ENCODE data around the gene RAPH1. TPM values are rescaled to one million over a fixed set of nuclear protein-coding genes. Genes with fewer than 3 reads are reported as not detected.
A peak's percentile ranks its signal among the peaks of the same experiment; 100 is the strongest.

Gene RAPH1
- total and polyA plus RNA-seq, 2 experiments from 2014 or later: 12.9 to 22.1 TPM

DNA sequence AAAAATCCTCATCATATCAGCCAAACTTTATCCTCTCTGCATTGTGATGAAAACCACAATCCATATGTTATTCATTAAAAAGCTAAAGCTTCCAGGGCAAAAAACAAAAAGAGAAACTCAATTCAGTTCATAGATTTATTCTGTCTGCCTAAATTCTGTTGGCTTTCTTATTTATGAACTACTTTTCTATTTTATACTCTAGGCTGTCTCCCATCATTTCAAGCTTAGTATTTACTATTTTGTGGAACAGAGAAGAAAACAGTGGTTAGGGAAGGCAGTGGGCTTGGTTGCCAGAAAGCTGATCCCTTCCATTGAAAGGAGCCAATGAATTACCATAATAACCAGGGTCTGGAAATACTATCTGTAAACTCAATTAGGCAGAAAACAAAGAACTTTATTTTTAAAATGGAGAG lies 71.8 kb downstream of the RAPH1 start:
- Histone ChIP-seq H2AFZ (no peak overlapping the region), H3K4me3 (no peak overlapping the region), H3K79me2 (no peaks in the 10 kb centered on the region), H3K27me3 (no peaks in the 10 kb centered on the region), H3K4me1 (ENCODE audit: insufficient read depth) (no peaks in the 10 kb centered on the region), H3K4me2 (no peak overlapping the region), H3K9me2 (replicated peaks; ENCODE audit: insufficient read depth) (no peaks in the 10 kb centered on the region), H3K27ac (peak overlapping the region; percentile 26), H3K9me3 (ENCODE audit: low read depth) (no peaks in the 10 kb centered on the region), H4K20me1 (ENCODE audit: insufficient read depth, poor library complexity, severe bottlenecking) (no peaks in the 10 kb centered on the region), H3K36me3 (replicated peaks; ENCODE audit: insufficient read depth, low read depth) (no peaks in the 10 kb centered on the region)
- DNase-seq (ENCODE audit: low spot score): no peak
- TF ChIP-seq EZH2 (IDR thresholded peaks at IDR 0.05; ENCODE audit: borderline replicate concordance) (no peak), EZH2phosphoT487 (IDR thresholded peaks at IDR 0.05; ENCODE audit: low read depth, severe bottlenecking, unreplicated experiment) (no peak)
- TF ChIP-seq, protein P1, sequence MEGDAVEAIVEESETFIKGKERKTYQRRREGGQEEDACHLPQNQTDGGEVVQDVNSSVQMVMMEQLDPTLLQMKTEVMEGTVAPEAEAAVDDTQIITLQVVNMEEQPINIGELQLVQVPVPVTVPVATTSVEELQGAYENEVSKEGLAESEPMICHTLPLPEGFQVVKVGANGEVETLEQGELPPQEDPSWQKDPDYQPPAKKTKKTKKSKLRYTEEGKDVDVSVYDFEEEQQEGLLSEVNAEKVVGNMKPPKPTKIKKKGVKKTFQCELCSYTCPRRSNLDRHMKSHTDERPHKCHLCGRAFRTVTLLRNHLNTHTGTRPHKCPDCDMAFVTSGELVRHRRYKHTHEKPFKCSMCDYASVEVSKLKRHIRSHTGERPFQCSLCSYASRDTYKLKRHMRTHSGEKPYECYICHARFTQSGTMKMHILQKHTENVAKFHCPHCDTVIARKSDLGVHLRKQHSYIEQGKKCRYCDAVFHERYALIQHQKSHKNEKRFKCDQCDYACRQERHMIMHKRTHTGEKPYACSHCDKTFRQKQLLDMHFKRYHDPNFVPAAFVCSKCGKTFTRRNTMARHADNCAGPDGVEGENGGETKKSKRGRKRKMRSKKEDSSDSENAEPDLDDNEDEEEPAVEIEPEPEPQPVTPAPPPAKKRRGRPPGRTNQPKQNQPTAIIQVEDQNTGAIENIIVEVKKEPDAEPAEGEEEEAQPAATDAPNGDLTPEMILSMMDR (IDR thresholded peaks at IDR 0.05; ENCODE audit: poor library complexity): no peak

DNA sequence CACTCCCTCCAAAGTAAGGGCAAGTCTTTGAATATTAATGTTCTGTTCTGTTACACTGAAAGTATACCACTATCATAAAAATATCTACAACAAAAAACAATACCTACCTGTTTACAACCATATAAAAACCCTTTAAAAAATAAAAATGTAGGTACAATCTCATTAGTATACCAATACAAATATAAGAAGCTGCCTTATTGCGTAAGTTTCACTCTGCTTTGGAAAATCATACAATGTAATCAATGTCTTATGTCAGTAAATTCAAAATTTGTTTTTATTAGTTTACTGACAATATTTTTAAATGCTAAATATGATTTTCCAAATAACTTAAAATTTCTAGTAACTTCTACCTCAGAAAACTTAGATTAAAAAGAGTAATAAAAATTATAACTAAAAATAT lies 72.8 kb downstream of the RAPH1 start:
- H3K4me3 ChIP-seq: no peak overlapping the region
- H3K27me3 ChIP-seq: no peaks in the 10 kb centered on the region
- no peak overlapping the region for H3K4me2 ChIP-seq
- DNase-seq (ENCODE audit: low spot score): no peak
- no peaks in the 10 kb centered on the region for H3K9me3 ChIP-seq (ENCODE audit: low read depth)
- no peak for TF ChIP-seq EZH2phosphoT487 (IDR thresholded peaks at IDR 0.05; ENCODE audit: low read depth, severe bottlenecking, unreplicated experiment)
- TF ChIP-seq, protein P1 (IDR thresholded peaks at IDR 0.05; ENCODE audit: poor library complexity): no peak
- no peak for TF ChIP-seq EZH2 (IDR thresholded peaks at IDR 0.05; ENCODE audit: borderline replicate concordance)
- H3K27ac ChIP-seq: no peak overlapping the region
- H2AFZ ChIP-seq: no peak overlapping the region
- H3K4me1 ChIP-seq (ENCODE audit: insufficient read depth): no peaks in the 10 kb centered on the region
- no peaks in the 10 kb centered on the region for H3K36me3 ChIP-seq (replicated peaks; ENCODE audit: insufficient read depth, low read depth)
- no peaks in the 10 kb centered on the region for H3K79me2 ChIP-seq
- H3K9me2 ChIP-seq (replicated peaks; ENCODE audit: insufficient read depth): no peaks in the 10 kb centered on the region
- no peaks in the 10 kb centered on the region for H4K20me1 ChIP-seq (ENCODE audit: insufficient read depth, poor library complexity, severe bottlenecking)
- WGBS (ENCODE audit: low lambda C conversion rate, missing lambda C conversion rate): 92% methylated on average over 1 of the region's 1 CpG

DNA sequence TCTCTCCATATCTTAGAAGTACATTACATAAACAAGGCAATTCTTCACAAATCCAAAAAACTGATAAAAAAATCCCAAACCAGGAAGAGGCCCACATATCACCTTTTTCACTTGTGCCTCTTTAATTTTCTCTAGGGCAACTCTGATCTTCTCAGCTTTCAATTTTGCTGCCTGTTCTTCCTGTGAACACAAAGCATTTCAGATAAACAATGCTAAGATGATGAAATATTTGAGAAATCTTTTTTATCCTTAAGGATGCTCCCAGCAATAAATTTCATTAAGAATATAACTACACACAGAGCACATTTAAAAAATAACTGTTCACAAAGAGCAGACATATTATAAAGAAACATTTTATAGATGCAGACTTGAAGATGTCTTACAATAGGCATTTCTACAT lies 73.4 kb downstream of the RAPH1 start:
- no peaks in the 10 kb centered on the region for H3K27me3 ChIP-seq
- no peaks in the 10 kb centered on the region for H3K79me2 ChIP-seq
- H3K4me3 ChIP-seq: no peak overlapping the region
- DNase-seq (ENCODE audit: low spot score): no peak
- H3K9me3 ChIP-seq (ENCODE audit: low read depth): no peaks in the 10 kb centered on the region
- no peak overlapping the region for H2AFZ ChIP-seq
- TF ChIP-seq EZH2 (IDR thresholded peaks at IDR 0.05; ENCODE audit: borderline replicate concordance): no peak
- TF ChIP-seq EZH2phosphoT487 (IDR thresholded peaks at IDR 0.05; ENCODE audit: low read depth, severe bottlenecking, unreplicated experiment): no peak
- TF ChIP-seq, protein P1 (IDR thresholded peaks at IDR 0.05; ENCODE audit: poor library complexity): no peak
- no peak overlapping the region for H3K27ac ChIP-seq
- H3K4me2 ChIP-seq: no peak overlapping the region
- H3K36me3 ChIP-seq (replicated peaks; ENCODE audit: insufficient read depth, low read depth): no peaks in the 10 kb centered on the region
- no peaks in the 10 kb centered on the region for H4K20me1 ChIP-seq (ENCODE audit: insufficient read depth, poor library complexity, severe bottlenecking)
- no peaks in the 10 kb centered on the region for H3K4me1 ChIP-seq (ENCODE audit: insufficient read depth)
- no peaks in the 10 kb centered on the region for H3K9me2 ChIP-seq (replicated peaks; ENCODE audit: insufficient read depth)

DNA sequence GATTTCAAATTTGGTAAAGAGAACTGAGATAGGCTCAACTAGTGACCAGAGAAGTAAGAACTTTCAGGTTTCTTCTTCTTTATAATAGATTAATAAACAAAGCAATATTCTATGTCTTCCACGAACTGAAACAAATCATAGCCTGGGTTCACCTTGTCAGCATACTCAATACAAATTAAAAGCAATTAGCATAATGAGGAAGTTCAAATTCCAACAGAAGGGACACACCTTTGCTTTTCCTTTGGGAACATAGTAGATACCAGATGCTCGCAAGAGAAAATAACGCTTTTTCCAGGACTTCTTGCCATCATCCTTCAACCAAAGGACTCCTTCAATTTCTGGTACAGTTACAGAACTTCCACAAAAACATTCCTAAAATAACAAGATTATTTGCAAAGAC lies 79.9 kb downstream of the RAPH1 start:
- 95% methylated on average over 3 of the region's 3 CpGs for WGBS (ENCODE audit: low lambda C conversion rate, missing lambda C conversion rate)
- H3K36me3 ChIP-seq (replicated peaks; ENCODE audit: insufficient read depth, low read depth): no peaks in the 10 kb centered on the region
- peaks cover 10% of the 10 kb centered on the region for H3K4me1 ChIP-seq (ENCODE audit: insufficient read depth)
- H2AFZ ChIP-seq: no peak overlapping the region
- no peak overlapping the region for H3K27ac ChIP-seq
- no peaks in the 10 kb centered on the region for H3K27me3 ChIP-seq
- no peak for DNase-seq (ENCODE audit: low spot score)
- no peaks in the 10 kb centered on the region for H4K20me1 ChIP-seq (ENCODE audit: insufficient read depth, poor library complexity, severe bottlenecking)
- H3K4me3 ChIP-seq: no peak overlapping the region
- no peaks in the 10 kb centered on the region for H3K79me2 ChIP-seq
- no peak overlapping the region for H3K4me2 ChIP-seq
- H3K9me3 ChIP-seq (ENCODE audit: low read depth): no peaks in the 10 kb centered on the region
- H3K9me2 ChIP-seq (replicated peaks; ENCODE audit: insufficient read depth): no peaks in the 10 kb centered on the region
- TF ChIP-seq EZH2phosphoT487 (IDR thresholded peaks at IDR 0.05; ENCODE audit: low read depth, severe bottlenecking, unreplicated experiment): no peak
- TF ChIP-seq, protein P1 (IDR thresholded peaks at IDR 0.05; ENCODE audit: poor library complexity): no peak
- no peak for TF ChIP-seq EZH2 (IDR thresholded peaks at IDR 0.05; ENCODE audit: borderline replicate concordance)

All from hepatocyte (in vitro differentiated cells).